RPMI7951 (cell line): ENCODE measurements around the gene SF3B1. TPM values are rescaled to one million over a fixed set of nuclear protein-coding genes. Genes with fewer than 3 reads are reported as not detected.
"Not testable (repeated sequence)": the region's sequence is repeated elsewhere in the genome, so short reads cannot be mapped to it uniquely, and the experiment has no call there.

Source experiments
- DNase-seq: peaks from one replicate; pipeline ENCODE4 v3.0.0-alpha.2; 2012; ENCODE audit warnings: low read depth
- total RNA-seq: library from RNA; depleted of rRNA; stranded (reverse); fragments of >200 nt; shearing (Covaris generic); gene quantifications from 2 replicates; pipeline ENCODE4 v1.2.3, GENCODE V29; 2014; rRNA removed

SF3B1 gene
- total RNA-seq, result 236 and 294 TPM in 2 replicates

GRCh38 chr2:197434541-197435513 is at the start of gene SF3B1:
TSS of gene SF3B1 (minus strand) at chr2:197435028. CDS start at chr2:197434999, 29 bp downstream.
- DNase-seq, result peak; percentile 99

- not testable (repeated sequence) for DNase-seq
Measured at GRCh38 chr2:197484248-197484647, 49.4 kb upstream of the SF3B1 start.

GRCh38 chr2:197480165-197481036 is 45.6 kb upstream of the SF3B1 start:
- no peak for DNase-seq

- no peak for DNase-seq
Measured at GRCh38 chr2:197477797-197478196, 43.0 kb upstream of the SF3B1 start.

- DNase-seq, result no peak
Measured at GRCh38 chr2:197472166-197472565, 37.3 kb upstream of the SF3B1 start.

GRCh38 chr2:197464175-197464574 is 29.3 kb upstream of the SF3B1 start:
- DNase-seq, result no peak

GRCh38 chr2:197461057-197461456 is 26.2 kb upstream of the SF3B1 start:
- no peak for DNase-seq

GRCh38 chr2:197460649-197461048 is 25.8 kb upstream of the SF3B1 start:
- no peak for DNase-seq

GRCh38 chr2:197455428-197455827 is 20.6 kb upstream of the SF3B1 start:
- no peak for DNase-seq

GRCh38 chr2:197454923-197455322 is 20.1 kb upstream of the SF3B1 start:
- DNase-seq, result no peak

- peak; percentile 96 for DNase-seq
Measured at GRCh38 chr2:197453914-197454398, 19.1 kb upstream of the SF3B1 start.

- peak; percentile 100 for DNase-seq
Measured at GRCh38 chr2:197453123-197453913, 18.5 kb upstream of the SF3B1 start, which contains the start of gene COQ10B. TSS of gene COQ10B (plus strand) at chr2:197453552. CDS start at chr2:197453561, 9 bp downstream.

GRCh38 chr2:197452754-197453122 is 17.9 kb upstream of the SF3B1 start:
- DNase-seq, result no peak

- not testable (repeated sequence) for DNase-seq
Measured at GRCh38 chr2:197450935-197451358, 16.1 kb upstream of the SF3B1 start.

- DNase-seq, result no peak
Measured at GRCh38 chr2:197450465-197450864, 15.6 kb upstream of the SF3B1 start.

- DNase-seq, result no peak
Measured at GRCh38 chr2:197446844-197447243, 12.0 kb upstream of the SF3B1 start.

- no peak for DNase-seq
Measured at GRCh38 chr2:197445746-197446145, 10.9 kb upstream of the SF3B1 start.

GRCh38 chr2:197442857-197443256 is 8.0 kb upstream of the SF3B1 start:
- DNase-seq, result no peak

- DNase-seq, result no peak
Measured at GRCh38 chr2:197437380-197437779, 2.6 kb upstream of the SF3B1 start.

- DNase-seq, result no peak
Measured at GRCh38 chr2:197435598-197436420, 981 bp upstream of the SF3B1 start.
